ENCODE results near the gene KLHDC10. TPM values are rescaled to one million over a fixed set of nuclear protein-coding genes. Genes with fewer than 3 reads are reported as not detected.

The KLHDC10 gene
- total and polyA plus RNA-seq, 2 of the 13 experiments (the other 11 are each of a cell fraction or from before 2014, with no cell fraction given) = 11.9 to 21.6 TPM

DNA sequence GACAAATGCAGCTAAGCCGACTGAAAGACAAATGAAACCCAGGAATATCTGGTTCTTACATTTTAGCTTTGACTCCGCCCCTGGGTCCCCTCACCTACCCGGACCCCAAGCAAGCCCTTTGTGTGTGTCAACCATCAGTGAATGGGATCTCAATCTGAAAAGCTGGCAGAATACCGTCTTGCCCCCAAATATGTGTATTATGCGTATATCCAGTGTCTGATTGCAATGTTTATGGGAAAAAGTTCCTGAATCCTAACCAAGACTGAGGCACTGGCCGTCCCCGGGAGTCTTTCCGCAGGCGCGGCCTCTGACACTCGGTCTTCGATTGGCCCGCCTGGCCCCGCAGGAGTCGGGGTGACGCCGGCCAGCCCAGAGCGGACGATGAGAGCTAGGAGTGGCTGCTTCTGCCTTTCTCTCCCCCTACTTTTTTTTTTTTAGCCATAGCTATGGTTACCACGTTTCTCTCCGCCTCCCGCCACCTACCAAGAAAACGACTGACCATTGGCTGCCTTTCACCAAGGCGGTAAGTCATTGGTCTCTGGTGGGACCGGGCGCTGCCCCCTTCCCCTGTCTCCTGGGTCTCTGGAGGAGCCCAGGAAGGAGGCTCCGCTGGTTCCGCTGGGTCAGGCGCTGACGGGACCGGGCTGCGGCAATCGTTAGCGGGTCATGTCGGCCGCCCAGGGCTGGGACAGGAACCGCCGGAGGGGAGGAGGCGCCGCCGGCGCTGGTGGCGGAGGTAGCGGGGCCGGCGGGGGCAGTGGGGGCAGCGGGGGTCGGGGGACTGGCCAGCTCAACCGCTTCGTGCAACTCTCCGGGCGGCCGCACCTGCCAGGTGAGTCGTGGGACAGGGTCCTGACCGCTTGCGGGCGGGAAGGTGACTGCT, at the start of gene KLHDC10 (continued):
- TF ChIP-seq, protein P1, sequence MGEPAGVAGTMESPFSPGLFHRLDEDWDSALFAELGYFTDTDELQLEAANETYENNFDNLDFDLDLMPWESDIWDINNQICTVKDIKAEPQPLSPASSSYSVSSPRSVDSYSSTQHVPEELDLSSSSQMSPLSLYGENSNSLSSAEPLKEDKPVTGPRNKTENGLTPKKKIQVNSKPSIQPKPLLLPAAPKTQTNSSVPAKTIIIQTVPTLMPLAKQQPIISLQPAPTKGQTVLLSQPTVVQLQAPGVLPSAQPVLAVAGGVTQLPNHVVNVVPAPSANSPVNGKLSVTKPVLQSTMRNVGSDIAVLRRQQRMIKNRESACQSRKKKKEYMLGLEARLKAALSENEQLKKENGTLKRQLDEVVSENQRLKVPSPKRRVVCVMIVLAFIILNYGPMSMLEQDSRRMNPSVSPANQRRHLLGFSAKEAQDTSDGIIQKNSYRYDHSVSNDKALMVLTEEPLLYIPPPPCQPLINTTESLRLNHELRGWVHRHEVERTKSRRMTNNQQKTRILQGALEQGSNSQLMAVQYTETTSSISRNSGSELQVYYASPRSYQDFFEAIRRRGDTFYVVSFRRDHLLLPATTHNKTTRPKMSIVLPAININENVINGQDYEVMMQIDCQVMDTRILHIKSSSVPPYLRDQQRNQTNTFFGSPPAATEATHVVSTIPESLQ (CRISPR knock-in tag; conservative IDR thresholded peaks at IDR 0.05) = no peak
- TF ChIP-seq, protein P2, sequence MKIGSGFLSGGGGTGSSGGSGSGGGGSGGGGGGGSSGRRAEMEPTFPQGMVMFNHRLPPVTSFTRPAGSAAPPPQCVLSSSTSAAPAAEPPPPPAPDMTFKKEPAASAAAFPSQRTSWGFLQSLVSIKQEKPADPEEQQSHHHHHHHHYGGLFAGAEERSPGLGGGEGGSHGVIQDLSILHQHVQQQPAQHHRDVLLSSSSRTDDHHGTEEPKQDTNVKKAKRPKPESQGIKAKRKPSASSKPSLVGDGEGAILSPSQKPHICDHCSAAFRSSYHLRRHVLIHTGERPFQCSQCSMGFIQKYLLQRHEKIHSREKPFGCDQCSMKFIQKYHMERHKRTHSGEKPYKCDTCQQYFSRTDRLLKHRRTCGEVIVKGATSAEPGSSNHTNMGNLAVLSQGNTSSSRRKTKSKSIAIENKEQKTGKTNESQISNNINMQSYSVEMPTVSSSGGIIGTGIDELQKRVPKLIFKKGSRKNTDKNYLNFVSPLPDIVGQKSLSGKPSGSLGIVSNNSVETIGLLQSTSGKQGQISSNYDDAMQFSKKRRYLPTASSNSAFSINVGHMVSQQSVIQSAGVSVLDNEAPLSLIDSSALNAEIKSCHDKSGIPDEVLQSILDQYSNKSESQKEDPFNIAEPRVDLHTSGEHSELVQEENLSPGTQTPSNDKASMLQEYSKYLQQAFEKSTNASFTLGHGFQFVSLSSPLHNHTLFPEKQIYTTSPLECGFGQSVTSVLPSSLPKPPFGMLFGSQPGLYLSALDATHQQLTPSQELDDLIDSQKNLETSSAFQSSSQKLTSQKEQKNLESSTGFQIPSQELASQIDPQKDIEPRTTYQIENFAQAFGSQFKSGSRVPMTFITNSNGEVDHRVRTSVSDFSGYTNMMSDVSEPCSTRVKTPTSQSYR (CRISPR knock-in tag; IDR thresholded peaks at IDR 0.05; ENCODE audit: borderline replicate concordance) = no peak
- no peak for TF ChIP-seq HMGA1 (CRISPR knock-in tag; conservative IDR thresholded peaks at IDR 0.05)
- TF ChIP-seq ZNF12 (CRISPR knock-in tag; IDR thresholded peaks at IDR 0.05) = no peak
- no peak for TF ChIP-seq IRX3 (CRISPR knock-in tag; IDR thresholded peaks at IDR 0.05; ENCODE audit: borderline replicate concordance, low read depth)
- TF ChIP-seq HNRNPL (IDR thresholded peaks at IDR 0.05; ENCODE audit: low read depth, low read length) = no peak
- peak; percentile 74; the same call in 1 of the 2 replicates for TF ChIP-seq KMT2A (CRISPR knock-in tag; IDR thresholded peaks at IDR 0.05)
- no peak for TF ChIP-seq HNRNPUL1 (IDR thresholded peaks at IDR 0.05; ENCODE audit: low read depth, low read length)
- TF ChIP-seq, protein P3, sequence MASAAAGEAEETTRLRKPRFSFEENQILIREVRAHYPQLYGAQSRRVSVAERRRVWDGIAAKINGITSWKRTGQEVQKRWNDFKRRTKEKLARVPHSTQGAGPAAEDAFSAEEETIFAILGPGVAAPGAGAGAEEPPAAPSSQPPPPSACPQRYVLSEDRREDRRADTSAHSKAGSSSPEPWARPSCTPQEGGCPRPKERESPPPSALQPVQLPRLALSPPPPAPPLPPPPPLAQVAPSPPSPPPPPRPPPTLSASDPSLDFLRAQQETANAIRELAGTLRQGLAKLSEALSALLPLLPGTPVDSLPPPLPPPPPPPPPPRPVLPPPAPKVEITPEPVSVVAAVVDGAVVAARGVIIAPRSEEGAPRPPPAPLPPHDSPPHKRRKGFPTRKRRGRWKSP (CRISPR knock-in tag; IDR thresholded peaks at IDR 0.05) = 0 out of 2 replicates have a peak, but pooled peaks have one; percentile 65
- no peak for TF ChIP-seq ZNF782 (CRISPR knock-in tag; IDR thresholded peaks at IDR 0.05; ENCODE audit: borderline replicate concordance)
- no peak for TF ChIP-seq ZBTB42 (CRISPR knock-in tag; IDR thresholded peaks at IDR 0.05)
- TF ChIP-seq, protein P4, sequence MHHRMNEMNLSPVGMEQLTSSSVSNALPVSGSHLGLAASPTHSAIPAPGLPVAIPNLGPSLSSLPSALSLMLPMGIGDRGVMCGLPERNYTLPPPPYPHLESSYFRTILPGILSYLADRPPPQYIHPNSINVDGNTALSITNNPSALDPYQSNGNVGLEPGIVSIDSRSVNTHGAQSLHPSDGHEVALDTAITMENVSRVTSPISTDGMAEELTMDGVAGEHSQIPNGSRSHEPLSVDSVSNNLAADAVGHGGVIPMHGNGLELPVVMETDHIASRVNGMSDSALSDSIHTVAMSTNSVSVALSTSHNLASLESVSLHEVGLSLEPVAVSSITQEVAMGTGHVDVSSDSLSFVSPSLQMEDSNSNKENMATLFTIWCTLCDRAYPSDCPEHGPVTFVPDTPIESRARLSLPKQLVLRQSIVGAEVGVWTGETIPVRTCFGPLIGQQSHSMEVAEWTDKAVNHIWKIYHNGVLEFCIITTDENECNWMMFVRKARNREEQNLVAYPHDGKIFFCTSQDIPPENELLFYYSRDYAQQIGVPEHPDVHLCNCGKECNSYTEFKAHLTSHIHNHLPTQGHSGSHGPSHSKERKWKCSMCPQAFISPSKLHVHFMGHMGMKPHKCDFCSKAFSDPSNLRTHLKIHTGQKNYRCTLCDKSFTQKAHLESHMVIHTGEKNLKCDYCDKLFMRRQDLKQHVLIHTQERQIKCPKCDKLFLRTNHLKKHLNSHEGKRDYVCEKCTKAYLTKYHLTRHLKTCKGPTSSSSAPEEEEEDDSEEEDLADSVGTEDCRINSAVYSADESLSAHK (CRISPR knock-in tag; IDR thresholded peaks at IDR 0.05; ENCODE audit: borderline replicate concordance) = no peak
- TF ChIP-seq PHF5A (CRISPR knock-in tag; IDR thresholded peaks at IDR 0.05; ENCODE audit: low read depth, unreplicated experiment) = peak; percentile 75
- peak; percentile 74 for TF ChIP-seq POLR2G (IDR thresholded peaks at IDR 0.05; ENCODE audit: low read depth, low read length)
- no peak; a peak in 1 of 4 replicates for TF ChIP-seq NR2F1 (CRISPR knock-in tag; IDR thresholded peaks at IDR 0.05)
- peak; percentile 46; the same call in 1 of the 2 replicates for TF ChIP-seq FOSL2 (CRISPR knock-in tag; IDR thresholded peaks at IDR 0.05)
- TF ChIP-seq ZNF256 (CRISPR knock-in tag; conservative IDR thresholded peaks at IDR 0.05) = no peak
- peak; percentile 60; the same call in 1 of the 2 replicates for TF ChIP-seq SIN3B (IDR thresholded peaks at IDR 0.05; ENCODE audit: low read length)
- TF ChIP-seq, protein P5, sequence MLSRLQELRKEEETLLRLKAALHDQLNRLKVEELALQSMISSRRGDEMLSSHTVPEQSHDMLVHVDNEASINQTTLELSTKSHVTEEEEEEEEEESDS (CRISPR knock-in tag; IDR thresholded peaks at IDR 0.05; ENCODE audit: borderline replicate concordance) = no peak
- no peak for TF ChIP-seq REL (CRISPR knock-in tag; conservative IDR thresholded peaks at IDR 0.05)
